CD4-positive, alpha-beta T cell treated with Interleukin-4 for 1 hour (primary cell): ENCODE measurements around the gene KLHL30.
A peak's percentile ranks its signal among the peaks of the same experiment; 100 is the strongest.

Experiments
- DNase-seq, 2 donors: peaks; one replicate each; pipeline ENCODE4 v3.0.0-alpha.2; 2020 to 2022

KLHL30 gene

DNA sequence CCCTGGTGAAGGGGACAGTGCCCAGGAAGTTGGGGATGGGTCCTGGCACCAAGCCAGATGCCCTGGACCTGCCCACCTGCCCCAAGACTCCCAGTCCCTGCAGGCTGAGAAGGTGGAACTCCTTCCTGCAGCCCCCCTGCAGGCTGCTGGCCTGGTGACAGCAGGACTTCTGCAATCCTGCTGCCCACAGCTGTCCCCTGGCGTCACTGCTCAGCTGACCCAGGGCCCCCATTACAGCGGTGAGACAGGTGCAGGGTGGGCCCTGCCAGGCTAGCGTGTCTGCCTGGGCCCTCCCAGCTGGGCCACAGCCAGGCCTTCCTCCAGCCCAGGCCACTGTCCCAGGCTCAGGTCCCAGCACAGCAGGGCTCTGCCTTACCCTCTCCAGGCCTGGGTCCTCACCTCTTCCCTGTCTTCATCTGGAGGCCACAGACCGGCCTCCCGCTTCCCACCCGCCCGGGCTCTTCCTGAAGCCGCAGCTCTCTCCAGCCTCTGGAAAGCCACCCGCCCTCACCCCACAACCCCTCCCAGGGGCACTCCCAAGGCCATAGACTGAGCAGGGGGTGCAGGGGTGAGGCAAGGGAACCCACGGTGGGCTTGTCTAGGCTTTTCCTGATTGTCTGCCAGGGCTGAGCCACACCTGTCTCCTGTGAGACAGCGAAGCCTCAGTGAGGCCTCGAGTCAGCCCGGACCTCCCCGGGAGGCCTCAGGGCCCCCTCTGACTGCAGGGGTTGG, 11.5 kb downstream of the KLHL30 start:
- no peak for DNase-seq

DNA sequence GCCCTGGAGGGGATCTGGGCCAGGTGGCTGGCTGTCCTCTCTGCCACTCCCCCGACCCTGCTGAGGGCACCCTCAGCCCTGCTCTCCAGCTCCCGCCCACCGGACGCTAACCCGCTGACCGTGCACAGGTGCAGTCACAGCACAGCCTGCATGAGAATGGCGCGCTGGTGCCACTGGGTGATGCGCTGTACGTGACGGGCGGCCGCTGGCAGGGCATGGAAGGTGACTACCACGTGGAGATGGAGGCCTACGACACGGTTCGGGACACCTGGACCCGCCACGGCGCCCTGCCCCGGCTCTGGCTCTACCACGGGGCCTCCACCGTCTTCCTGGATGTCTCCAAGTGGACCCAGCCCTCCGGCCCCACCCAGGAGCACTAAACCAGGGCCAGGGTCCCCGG, 12.2 kb downstream of the KLHL30 start:
- DNase-seq, result no peak

DNA sequence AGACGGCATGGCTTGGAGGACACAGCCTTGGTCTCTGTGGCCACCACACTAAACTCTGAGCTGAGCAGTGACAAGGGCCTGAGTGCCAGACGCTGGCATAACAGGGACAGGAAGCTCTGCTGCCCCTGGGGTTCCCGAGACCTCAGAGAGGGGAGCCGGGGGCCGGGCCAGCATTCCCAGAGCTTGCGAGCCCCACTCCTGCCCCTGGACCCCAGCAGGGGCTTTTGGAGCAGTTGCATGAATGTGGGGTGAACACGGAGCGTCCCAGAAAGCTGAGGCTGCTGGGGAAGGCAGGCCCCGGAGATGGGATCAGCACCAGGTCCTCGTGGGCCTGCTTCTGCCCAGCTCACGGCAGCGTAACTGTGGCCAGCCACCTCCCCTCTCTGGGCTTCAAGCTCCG, 12.7 kb downstream of the KLHL30 start:
- no peak for DNase-seq

DNA sequence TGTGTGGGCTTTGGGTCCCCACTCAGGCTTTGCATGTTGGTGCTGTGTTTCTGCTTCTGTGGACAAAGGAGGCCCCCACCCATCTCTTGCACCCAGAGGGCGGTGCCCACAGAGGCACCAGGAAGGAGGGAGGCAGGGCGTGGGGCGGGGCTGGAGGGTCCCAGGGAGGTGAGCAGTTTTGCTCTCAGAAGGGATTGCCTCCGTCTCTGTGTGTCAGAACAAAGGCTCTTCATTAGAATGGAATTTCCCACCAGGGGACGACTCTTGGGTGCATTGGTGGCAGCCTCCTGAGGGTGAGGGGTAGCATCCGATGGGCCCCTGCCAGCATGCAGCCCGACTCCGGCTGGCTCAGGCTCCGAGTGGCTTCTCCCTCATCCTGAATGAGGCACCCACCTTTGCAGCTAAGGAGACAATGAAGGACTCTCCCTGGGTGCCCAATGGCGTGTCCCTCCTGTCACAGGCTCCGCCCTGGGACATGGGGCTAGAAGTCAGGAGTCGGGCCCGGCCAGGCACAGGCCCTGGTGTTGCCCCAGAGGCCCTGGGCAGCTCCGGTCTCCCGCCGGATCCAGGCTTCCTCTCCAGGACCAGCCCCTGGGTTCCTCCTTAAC, 13.3 kb downstream of the KLHL30 start:
- DNase-seq, result no peak

DNA sequence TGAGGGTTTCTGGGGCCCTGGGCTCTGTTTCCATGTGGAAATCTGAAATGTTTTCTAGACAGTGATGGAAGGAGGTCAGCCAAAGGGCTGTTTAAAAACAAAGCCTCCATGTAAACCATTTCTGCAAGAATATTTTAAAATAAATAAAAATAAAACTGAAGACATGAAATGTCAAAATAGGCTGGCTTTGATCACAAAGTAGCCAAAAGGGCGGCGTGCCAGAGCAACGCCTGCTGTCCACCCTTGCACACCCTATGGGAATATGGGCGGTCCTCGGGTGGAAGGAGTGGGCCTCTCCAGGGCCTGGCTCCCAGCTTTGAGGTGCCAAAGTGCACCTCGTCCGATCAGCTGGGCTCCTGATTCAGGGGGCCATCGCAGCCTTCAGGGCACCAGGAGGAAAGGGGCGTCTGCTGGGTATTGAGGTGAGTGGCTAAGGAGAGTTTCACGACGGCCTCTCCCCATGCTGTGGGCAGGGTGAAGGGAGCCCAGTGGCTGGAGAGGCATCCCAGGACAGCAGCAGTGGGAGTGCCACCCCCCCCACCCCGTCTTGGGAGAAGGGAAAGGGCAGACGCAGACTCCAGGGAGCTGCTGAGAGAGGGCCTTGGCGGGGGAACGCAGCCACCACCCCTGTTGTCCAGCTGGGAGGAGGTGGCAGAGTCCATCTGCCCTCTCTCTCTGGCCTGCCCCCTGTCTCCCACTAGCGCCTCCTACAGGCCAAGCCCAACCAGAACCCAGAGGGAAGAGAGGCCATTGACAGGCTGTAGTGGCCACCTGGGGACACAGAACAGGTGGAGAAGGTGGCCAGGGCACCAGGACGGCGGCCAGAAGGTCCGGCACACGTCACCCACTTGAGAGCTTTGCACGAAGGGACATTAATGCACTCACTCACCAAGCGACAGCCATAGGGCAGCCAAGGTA, 14.6 kb downstream of the KLHL30 start:
- no peak for DNase-seq

DNA sequence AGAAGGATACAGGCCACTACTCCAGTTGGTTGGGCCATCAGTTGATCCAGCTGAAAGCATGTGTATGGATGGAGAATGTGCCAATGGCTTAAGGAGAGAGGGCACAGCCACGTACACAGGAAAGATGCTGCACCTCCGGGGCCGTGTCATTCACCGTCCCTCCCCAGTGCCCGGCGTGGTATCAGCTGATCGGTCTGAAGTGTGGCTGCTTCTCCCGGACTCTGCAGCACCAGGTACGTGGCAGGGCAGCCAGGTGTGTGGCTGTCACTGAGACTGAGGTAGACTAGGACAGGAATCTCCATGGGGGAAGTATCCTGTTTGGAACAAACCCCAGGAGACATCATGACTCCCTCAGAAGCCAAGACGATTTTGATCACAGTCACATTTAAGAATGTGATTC, 16.1 kb downstream of the KLHL30 start:
- no peak for DNase-seq

DNA sequence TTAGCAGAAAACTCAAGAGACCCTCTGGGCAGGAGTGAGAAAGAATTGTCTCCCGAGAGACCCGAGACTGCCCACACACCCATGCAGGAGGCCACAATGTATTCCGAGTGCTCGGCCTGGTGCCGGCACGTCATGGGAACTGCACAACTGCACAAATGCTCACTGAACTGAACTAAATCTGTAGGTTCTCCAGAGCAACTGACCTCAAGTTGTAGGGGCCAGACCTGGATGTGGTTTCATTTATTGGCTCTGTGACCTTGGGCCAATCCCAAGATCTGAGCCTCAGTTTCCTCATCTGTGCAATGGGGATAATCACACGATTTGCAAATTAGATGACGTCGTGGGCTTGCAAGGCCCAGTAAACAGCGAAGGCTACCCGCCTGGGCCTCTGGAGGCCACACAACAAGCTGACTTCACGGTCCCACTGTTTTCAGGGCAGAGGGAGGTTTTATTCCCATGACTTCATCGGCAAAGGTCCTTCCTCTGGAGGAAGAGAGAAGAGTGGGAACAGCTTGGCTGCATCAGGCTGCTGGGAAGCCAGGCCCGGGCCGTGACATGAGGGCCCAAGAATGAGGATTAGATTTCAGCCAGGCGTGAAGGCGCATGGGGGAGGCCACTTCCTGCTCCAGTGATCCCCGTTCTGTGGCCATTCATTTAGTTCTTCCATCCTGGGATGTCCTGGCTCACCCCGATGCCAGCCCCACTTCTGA, 16.7 kb downstream of the KLHL30 start:
- DNase-seq, result no peak

DNA sequence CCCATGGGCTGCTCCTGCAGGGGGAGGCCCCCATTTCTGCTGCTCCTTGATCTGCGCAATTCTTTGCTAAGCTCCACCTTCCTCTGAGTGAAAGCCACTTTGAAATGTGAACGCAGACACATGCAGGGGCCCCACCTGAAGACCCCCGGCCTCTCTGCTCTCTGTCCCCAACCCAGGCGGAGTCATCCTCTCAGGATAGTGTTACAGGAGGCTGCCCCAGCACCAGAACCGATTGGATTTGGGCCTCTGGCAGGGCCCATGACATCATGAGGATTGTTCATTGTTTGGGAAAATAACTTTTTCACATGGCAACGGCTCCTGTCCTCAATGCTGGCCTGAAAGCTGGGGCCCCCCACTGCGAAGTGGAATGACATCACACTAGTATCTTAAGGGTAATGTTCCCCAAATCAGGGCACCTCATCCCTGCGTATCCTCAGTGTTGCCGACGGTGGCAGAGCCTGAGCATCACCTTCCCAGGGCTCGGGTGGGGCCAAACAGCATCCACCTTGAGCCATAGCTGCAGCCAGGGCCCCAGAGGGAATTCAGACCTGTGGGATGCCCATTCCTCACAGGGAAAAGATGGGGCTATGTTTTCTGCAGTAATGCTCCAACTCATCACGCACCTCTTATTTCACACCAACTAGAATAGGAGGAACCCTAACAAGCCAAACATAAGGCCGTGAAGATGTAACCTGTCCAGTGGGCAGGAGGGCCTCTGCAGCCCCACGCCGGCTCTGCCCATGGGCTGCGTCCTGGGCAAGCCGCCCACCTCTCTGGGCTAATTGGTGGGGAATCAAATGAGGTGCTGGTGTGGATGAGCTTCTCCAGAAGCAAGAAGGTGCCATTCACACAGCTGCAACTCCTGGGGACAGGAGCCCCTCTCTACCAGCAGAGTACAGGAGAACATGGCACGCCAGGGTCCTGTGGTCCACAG, 17.6 kb downstream of the KLHL30 start:
- no peak for DNase-seq

DNA sequence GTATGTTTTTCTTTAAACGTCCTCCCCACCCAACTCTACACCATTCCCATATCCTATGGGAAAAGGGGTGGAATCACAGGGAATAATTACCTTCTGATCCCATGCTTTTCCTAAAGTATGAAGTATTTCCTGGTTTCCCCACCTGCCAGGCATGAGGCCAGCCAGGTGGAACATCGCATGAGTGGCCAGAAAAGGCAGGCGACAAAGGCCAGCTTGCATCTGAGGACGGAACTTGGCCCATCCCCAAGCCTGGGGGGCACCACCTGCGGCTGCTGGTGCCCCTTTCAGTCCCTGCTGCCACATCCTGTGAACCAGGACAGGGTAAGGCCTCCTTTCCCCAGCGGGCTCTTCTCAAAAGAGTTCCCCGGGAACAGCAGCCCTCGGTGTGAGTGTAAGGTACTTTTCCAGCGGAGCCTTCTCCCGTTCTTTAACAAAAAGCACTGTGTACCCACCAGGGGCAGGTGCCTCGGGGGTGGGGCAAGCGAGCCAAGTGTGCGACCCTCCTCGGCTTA, 19.1 kb downstream of the KLHL30 start:
- no peak for DNase-seq

DNA sequence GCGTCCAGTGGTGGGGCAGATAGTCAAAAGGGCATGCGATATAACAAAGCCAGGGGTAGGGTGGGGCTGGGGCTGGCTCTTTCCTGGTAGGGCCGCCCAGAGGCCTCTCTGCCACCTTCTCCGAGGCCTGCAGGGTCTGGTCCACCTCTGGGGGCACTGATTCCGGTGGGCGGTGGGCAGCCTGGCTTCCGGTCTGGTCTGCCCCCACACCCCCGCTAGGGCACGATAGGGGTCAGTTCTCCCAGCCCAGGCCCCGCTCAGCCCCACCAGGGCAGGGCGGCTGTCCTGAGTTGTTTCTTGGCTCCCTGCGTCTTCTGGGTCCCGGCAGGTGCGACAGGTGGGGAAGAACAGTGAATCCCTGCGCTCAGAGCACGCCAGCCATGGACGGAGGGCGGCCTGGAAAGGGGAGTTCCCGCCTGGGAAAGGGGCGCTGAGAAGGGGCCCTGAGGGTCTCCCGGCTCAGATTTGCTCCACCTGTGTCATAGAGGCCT, 19.6 kb downstream of the KLHL30 start:
- no peak for DNase-seq

DNA sequence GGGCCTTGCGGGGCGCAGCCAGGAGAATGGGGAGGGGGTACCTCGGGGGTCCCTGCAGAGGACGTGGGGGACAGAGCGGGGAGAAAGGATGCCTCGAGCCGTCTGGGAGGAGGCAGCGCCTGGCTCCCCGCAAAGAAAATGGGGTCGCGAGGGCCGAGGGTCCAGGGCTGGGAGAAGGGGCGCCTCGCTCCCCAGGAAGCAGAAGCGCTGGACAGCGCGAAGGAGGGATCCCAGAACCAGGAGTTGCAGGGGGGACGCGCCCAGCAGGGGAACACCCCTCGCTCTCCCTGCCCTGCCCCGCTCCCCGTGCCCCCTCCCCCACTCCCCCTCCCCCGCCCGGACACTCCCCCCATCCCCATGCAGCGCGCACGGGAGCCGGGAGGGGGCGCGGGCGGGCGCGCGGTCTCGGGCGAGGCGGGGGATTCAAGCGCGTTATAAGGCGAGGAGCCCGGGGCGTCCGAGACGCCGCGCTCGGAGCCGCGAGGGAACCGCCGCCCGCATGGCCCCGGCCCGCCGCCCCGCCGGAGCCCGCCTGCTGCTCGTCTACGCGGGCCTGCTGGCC, 20.1 kb downstream of the KLHL30 start, which contains the start of gene ERFE:
Gene ERFE, plus strand, starts transcription at position 462 of the 562 bp plus-strand sequence. Its CDS starts 38 bp downstream, at position 500.
- DNase-seq, result peak; percentile 33 to 41

DNA sequence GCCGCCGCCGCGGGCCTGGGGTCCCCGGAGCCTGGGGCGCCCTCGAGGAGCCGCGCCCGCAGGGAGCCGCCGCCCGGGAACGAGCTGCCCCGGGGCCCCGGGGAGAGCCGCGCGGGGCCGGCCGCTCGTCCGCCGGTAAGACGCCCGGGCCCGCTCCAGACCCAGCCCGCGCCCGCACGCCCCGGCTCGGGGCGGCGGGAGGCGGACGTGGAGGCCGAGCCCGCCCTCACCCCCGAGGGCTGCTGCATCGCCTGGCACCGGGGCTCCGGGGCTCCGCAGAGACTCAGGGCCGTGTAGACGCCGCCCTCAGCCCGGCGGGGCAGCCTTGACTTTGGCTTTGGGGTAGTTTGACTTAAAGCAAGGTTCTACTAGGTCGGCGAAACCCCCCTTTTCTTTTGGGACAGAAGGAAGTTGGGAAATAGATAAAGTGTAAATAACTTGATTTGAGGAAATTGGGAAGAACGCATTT, 20.6 kb downstream of the KLHL30 start:
- DNase-seq, result no peak

DNA sequence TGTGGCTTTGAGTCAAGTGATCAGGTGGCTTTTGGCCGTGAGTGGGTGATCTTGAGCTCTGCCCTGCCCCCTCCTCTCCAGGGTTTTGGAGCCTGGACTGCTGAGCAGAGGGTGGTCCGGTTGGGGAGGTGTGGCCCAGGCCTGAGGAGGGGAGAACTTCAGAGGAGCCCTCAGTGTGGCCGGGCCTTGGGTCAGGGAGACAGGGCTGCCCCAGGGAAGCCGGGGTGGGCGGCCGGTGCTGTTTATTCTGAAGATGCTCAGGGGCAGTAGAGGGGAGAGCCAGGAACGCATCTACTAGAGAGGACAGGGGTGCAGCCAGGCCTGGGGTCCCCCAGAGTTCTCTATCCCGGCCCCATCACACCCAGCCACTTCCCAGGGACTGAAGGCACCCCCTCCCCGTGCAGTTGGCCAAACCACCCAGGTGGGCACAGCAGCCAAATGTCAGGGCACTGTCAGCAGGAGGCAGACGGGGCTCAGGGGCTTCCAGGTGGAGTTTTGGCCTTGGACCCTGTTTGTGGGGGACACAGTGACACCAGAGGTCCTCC, 21.3 kb downstream of the KLHL30 start:
- DNase-seq, result no peak

DNA sequence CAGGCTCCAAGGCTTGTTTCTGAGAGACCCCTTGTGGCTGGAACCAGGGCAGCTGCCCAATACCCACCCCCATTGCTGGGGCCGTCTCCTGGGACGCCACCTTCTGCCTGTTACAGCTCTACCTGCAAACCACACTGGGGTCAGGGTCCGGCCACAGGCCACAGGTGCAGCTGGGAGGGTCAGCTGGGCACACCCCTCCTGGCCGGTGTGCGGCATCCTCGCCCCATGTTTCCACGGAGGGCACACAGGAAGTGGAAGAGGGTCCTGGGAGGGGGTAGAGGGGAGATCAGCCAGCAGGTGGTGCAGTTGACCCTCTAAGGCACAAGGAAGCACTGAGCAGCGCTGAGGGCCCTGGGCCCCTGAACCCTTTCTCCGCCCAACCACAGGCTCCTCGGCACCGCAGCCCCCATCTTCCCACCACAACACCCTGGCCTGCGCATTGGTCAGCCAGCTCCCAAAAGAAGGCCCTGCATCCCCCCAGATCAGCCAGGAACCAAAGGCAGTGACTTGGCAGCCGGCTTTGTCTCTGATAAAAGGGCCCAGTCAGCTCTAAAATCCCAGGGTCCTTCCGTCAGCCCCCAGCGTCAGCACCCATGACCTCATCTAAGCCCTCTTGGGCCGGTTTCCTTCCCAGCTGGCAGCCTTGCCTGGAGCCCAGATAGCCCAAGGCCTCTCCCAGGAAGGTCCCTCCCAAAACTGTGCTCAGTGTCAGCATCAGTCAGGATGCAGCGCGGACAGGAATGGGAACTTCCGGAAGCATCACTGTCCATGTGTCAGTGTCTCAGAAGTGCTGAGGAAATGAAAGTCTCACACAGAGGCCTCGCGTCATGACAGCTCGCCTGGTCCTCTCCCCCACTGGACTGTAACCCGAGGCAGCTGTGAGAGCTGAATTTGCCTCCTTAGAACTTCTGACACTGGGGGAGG, 22.0 kb downstream of the KLHL30 start:
- no peak for DNase-seq

DNA sequence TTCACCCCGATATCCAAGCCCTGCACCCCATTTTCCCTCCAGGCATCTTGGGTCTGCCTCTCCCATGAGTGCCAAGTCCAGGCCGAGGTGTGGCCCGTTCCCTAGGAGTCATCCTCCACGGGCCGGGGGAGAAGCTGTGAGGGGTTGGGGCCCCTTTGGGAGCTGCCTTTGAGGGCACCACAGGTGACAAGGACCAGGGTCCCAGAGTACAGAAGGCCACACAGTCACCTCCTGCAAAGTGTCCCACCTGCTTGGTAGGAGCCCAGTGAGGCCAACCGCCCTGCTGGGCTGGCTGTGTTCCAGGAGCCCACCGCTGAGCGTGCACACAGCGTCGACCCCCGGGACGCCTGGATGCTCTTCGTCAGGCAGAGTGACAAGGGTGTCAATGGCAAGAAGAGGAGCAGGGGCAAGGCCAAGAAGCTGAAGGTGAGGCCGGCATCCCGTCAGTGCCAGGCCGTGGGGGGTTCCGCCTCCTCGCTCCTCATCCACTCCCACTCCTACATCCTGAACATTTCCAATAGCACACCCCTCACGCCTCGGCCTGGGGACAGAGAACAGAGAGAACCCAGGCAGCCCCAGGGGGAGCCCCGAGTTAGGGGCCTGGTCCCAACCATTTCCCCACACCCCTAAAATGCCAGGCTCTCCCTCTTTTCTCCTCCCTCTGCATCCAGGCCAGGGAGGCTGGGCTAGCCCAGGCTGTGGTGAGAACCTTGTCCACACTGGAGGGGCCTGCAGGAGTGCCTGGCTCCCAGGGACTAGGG, 23.0 kb downstream of the KLHL30 start:
- no peak for DNase-seq

DNA sequence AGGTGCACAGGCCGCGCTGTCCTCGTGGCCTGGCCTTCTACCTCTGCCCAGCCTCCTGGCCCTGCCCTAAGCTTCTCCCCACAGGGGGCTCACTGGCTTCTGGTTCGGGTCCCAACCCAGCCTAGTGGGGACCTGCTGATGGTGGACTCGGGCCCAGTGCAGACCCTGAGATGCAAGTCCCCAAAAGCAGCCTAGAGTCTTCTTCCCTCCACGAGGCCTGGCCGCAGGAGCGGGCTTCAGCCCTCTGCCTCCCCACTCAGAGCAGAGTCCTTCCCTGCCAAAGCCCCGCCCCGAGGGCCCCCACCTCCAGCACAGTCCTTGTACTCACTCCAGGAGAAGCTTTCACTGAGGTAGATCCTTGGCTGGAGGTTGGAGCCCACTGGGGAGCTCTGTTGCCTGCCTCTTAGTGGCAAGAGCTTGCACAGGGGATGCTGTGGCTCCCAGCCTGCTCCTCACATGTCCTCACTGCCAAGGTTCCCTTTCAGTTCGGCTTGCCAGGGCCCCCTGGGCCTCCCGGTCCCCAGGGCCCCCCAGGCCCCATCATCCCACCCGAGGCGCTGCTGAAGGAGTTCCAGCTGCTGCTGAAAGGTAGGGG, 23.9 kb downstream of the KLHL30 start:
- DNase-seq, result no peak

DNA sequence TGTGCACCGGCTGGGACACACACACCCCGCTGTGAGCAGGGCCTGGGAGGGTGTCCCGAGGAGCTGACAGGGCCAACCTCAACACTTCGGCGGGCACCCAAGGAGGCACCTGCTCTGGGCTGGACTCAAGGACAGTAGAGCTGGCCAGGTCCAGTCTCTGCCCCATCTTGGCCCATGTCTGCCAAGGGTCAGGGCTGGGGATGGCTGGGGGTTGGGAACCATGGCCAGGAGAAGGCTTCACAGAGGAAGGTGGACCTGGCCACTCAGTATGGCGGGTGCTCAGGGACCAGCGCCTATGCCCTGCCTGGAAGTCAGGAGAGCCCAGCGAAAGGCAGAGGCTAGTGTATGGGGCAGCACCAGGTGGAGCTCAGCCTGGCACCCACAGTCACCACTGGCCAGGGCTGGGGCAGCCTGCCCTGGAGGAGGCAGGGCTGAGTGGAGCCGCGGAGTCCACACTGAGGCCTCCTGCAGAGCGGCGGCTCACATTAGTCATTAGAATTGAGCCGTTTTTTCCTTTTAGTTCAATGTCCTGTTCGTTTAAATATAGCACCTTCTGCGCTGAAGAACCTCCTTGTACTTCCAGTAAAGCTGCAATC, 24.5 kb downstream of the KLHL30 start:
- no peak for DNase-seq
